Natural killer cell (primary cell): ENCODE measurements around the gene ADI1. TPM values are rescaled to one million over a fixed set of nuclear protein-coding genes. Genes with fewer than 3 reads are reported as not detected.

Experiments
- ATAC-seq, 3 donors: fragments of 150-1000 bp in 2 of 3; fragments of 200-7000 bp in 1 of 3; cut with Tn5 transposase; 1 replicate in 1 of 3; 2 replicates in 2 of 3; pipeline ENCODE4 v1.10.0; 2021; ENCODE audit warnings: mild to moderate bottlenecking in 2 of 3, moderate library complexity in 2 of 3
- DNase-seq, 2 donors: peaks; one replicate each; pipeline versions ENCODE4 v3.0.0 to v3.0.0-alpha.2; 2013 to 2021; ENCODE audit warnings: mixed read lengths in 1 of 2
- H3K27ac ChIP-seq: one replicate; pipeline ENCODE4 v1.5.1; 2013; ENCODE audit warnings: mild to moderate bottlenecking, low read length
- H3K27me3 ChIP-seq: one replicate; pipeline ENCODE4 v1.6.1; 2013; ENCODE audit warnings: low read length; ENCODE audit not compliant: control insufficient read depth, insufficient read depth
- H3K36me3 ChIP-seq: one replicate; pipeline ENCODE4 v1.6.1; 2013; ENCODE audit warnings: low read length; ENCODE audit not compliant: control insufficient read depth, insufficient read depth
- H3K4me1 ChIP-seq: one replicate; pipeline ENCODE4 v1.6.1; 2013; ENCODE audit warnings: low read length; ENCODE audit not compliant: control insufficient read depth, insufficient read depth
- H3K4me3 ChIP-seq: one replicate; pipeline ENCODE4 v1.5.1; 2013; ENCODE audit warnings: low read length
- H3K9me3 ChIP-seq: one replicate; pipeline ENCODE4 v1.6.1; 2013; ENCODE audit warnings: low read length; ENCODE audit not compliant: control insufficient read depth, insufficient read depth
- H3K27ac Mint-ChIP-seq, 2 donors: one replicate each; pipeline ENCODE4 v1.8.0; 2022; ENCODE audit warnings: mild to moderate bottlenecking in 2 of 2, mixed read lengths in 2 of 2, moderate library complexity in 1 of 2
- H3K27me3 Mint-ChIP-seq, 2 donors: one replicate each; pipeline ENCODE4 v1.8.0; 2022; ENCODE audit warnings: low read depth in 2 of 2, mixed read lengths in 2 of 2
- H3K36me3 Mint-ChIP-seq: one replicate; pipeline ENCODE4 v1.8.0; 2022; ENCODE audit warnings: mixed read lengths
- H3K4me1 Mint-ChIP-seq, 2 donors: one replicate each; pipeline ENCODE4 v1.8.0; 2022; ENCODE audit warnings: mixed read lengths in 2 of 2
- H3K4me3 Mint-ChIP-seq: one replicate; pipeline ENCODE4 v1.8.0; 2022; ENCODE audit warnings: mild to moderate bottlenecking, moderate library complexity, mixed read lengths
- H3K9me3 Mint-ChIP-seq, 2 donors: one replicate each; pipeline ENCODE4 v1.8.0; 2022; ENCODE audit warnings: mixed read lengths in 2 of 2
- WGBS: methylation state at CpG from one replicate; pipeline ENCODE4 v1.1.7; 2013; ENCODE audit warnings: missing lambda C conversion rate; ENCODE audit not compliant: insufficient coverage; 5-methylcytosine and 5-hydroxymethylcytosine counted together
- intact Hi-C: fragments of 100-400 bp; cut with micrococcal nuclease; formaldehyde crosslinking; loops from one replicate; pipeline ENCODE4 v1.14.2; 2022
- total RNA-seq, 4 donors: library from RNA; stranded (reverse); fragments of 120-200 nt in 1 of 4; gene quantifications; one replicate each; pipeline versions ENCODE4 v1.2.3 to v1.2.4, GENCODE V29; 2013 to 2022
- TF ChIP-seq, protein P1 (sequence below): fragments of 200-600 bp; IDR thresholded peaks from one replicate; pipeline ENCODE4 v1.8.0; 2022; ENCODE audit warnings: antibody characterized with exemption

Gene ADI1
- total RNA-seq, 3 donors from 2014 or later (not counting 1 experiment from before 2014, with no cell fraction given) = 15.9 to 23.0 (median 17.4) TPM

- Mint-ChIP-seq H3K36me3 (no peaks in the 10 kb centered on the region), H3K27ac (no peak overlapping the region)
- peaks cover 29% of the 10 kb centered on the region for H3K36me3 ChIP-seq
Measured at GRCh38 chr2:3476985-3477327, 42.4 kb downstream of the ADI1 start.

GRCh38 chr2:3476321-3476984 is 42.9 kb downstream of the ADI1 start:
- Histone ChIP-seq H3K27ac (no peak overlapping the region), H3K9me3 (no peaks in the 10 kb centered on the region), H3K36me3 (peaks cover 32% of the 10 kb centered on the region), H3K4me3 (no peak overlapping the region), H3K27me3 (no peaks in the 10 kb centered on the region), H3K4me1 (no peaks in the 10 kb centered on the region)
- WGBS = 94% methylated on average over 9 of the region's 14 CpGs
- TF ChIP-seq, protein P1, sequence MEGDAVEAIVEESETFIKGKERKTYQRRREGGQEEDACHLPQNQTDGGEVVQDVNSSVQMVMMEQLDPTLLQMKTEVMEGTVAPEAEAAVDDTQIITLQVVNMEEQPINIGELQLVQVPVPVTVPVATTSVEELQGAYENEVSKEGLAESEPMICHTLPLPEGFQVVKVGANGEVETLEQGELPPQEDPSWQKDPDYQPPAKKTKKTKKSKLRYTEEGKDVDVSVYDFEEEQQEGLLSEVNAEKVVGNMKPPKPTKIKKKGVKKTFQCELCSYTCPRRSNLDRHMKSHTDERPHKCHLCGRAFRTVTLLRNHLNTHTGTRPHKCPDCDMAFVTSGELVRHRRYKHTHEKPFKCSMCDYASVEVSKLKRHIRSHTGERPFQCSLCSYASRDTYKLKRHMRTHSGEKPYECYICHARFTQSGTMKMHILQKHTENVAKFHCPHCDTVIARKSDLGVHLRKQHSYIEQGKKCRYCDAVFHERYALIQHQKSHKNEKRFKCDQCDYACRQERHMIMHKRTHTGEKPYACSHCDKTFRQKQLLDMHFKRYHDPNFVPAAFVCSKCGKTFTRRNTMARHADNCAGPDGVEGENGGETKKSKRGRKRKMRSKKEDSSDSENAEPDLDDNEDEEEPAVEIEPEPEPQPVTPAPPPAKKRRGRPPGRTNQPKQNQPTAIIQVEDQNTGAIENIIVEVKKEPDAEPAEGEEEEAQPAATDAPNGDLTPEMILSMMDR = no peak
- ATAC-seq = no peak
- Mint-ChIP-seq H3K36me3 (no peaks in the 10 kb centered on the region), H3K9me3 (no peaks in the 10 kb centered on the region), H3K27me3 (no peaks in the 10 kb centered on the region), H3K4me1 (no peaks in the 10 kb centered on the region), H3K27ac (no peak overlapping the region), H3K4me3 (no peak overlapping the region)
- DNase-seq = no peak
- intact Hi-C loops = no loop called here

More at GRCh38 chr2:3476985-3477327, 42.4 kb downstream of the ADI1 start:
- intact Hi-C loops = no loop called here
- H3K27me3 Mint-ChIP-seq = no peaks in the 10 kb centered on the region
- H3K4me3 ChIP-seq = no peak overlapping the region
- H3K9me3 Mint-ChIP-seq = no peaks in the 10 kb centered on the region
- WGBS = 50% methylated on average over 1 of the region's 5 CpGs
- no peaks in the 10 kb centered on the region for H3K4me1 Mint-ChIP-seq
- no peaks in the 10 kb centered on the region for H3K9me3 ChIP-seq
- H3K4me1 ChIP-seq = no peaks in the 10 kb centered on the region
- no peak overlapping the region for H3K4me3 Mint-ChIP-seq
- no peak overlapping the region for H3K27ac ChIP-seq
- TF ChIP-seq, protein P1 = no peak
- DNase-seq (no peak), ATAC-seq (no peak)
- no peaks in the 10 kb centered on the region for H3K27me3 ChIP-seq

DNA sequence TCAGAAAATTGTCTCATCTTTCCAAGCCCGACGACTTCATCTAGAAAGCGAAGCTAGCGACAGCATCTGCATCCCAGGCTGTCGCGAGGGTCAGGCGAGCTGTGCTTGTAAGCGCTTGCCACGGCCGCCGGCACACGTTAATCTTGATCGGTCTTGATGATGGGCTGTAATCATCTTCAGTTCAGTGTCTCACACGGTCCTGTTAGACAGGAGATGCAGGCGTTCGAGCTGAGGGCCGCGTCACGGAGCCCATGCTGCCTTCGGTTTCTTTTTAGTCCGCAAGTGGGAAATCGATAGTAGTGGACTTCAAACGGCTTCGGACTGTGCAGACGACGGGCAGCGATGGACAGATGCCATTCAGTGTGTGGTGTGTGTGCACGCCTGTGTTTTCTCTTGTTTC is 43.6 kb downstream of the ADI1 start:
- TF ChIP-seq, protein P1 = no peak
- no peaks in the 10 kb centered on the region for H3K27me3 Mint-ChIP-seq

DNA sequence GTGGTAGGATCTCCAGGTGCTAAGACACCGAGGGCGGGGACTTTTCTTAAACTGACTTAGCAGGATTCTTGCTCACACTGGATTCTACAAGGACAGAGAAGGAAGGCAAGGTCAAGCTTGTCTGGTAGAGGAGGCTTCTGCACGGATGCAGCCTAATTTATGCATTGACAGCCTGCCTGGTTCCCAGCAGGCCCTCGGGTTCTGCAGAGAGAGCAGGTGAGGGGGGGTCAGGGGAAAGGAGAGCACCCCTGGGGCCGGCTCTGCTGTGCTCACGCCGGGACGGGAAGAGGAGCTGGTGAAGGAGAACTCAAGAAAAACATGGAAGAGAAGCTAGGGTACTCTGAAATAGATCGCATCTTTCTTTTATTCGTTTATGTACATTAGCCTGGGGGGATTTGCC is 46.4 kb downstream of the ADI1 start:
- 94% methylated on average over 10 of the region's 10 CpGs for WGBS
- no peaks in the 10 kb centered on the region for H3K36me3 Mint-ChIP-seq
- no peak overlapping the region for H3K4me3 Mint-ChIP-seq

More for the DNA sequence above, 43.6 kb downstream of the ADI1 start:
- Histone ChIP-seq H3K27me3 (no peaks in the 10 kb centered on the region), H3K27ac (no peak overlapping the region), H3K36me3 (peaks cover 39% of the 10 kb centered on the region), H3K4me3 (no peak overlapping the region), H3K9me3 (no peaks in the 10 kb centered on the region), H3K4me1 (no peaks in the 10 kb centered on the region)
- Mint-ChIP-seq H3K4me3 (no peak overlapping the region), H3K9me3 (no peaks in the 10 kb centered on the region), H3K4me1 (no peaks in the 10 kb centered on the region), H3K27ac (no peak overlapping the region), H3K36me3 (no peaks in the 10 kb centered on the region)
- intact Hi-C loops = no loop called here
- no peak for ATAC-seq
- no peak for DNase-seq
- WGBS = 97% methylated on average over 28 of the region's 28 CpGs

More for the DNA sequence above, 46.4 kb downstream of the ADI1 start:
- TF ChIP-seq, protein P1 = no peak
- peaks cover 0 to 6% of the 10 kb centered on the region in 2 donors for H3K4me1 Mint-ChIP-seq
- intact Hi-C loops = no loop called here
- ATAC-seq (no peak), DNase-seq (no peak)
- H3K36me3 ChIP-seq = peaks cover 49% of the 10 kb centered on the region
- H3K27me3 Mint-ChIP-seq = no peaks in the 10 kb centered on the region
- H3K27me3 ChIP-seq = no peaks in the 10 kb centered on the region
- no peak overlapping the region for H3K27ac Mint-ChIP-seq
- no peaks in the 10 kb centered on the region for H3K9me3 ChIP-seq
- H3K9me3 Mint-ChIP-seq = no peaks in the 10 kb centered on the region
- H3K4me3 ChIP-seq = no peak overlapping the region
- no peak overlapping the region for H3K27ac ChIP-seq
- H3K4me1 ChIP-seq = no peaks in the 10 kb centered on the region
